ENCODE measurements around the gene FLOT1. TPM values are rescaled to one million over a fixed set of nuclear protein-coding genes. Genes with fewer than 3 reads are reported as not detected.

The FLOT1 gene
- total and polyA plus RNA-seq, 9 of the 15 experiments (the other 6 are each of a cell fraction or from before 2014, with no cell fraction given) = 11.7 to 149 (median 118) TPM

DNA sequence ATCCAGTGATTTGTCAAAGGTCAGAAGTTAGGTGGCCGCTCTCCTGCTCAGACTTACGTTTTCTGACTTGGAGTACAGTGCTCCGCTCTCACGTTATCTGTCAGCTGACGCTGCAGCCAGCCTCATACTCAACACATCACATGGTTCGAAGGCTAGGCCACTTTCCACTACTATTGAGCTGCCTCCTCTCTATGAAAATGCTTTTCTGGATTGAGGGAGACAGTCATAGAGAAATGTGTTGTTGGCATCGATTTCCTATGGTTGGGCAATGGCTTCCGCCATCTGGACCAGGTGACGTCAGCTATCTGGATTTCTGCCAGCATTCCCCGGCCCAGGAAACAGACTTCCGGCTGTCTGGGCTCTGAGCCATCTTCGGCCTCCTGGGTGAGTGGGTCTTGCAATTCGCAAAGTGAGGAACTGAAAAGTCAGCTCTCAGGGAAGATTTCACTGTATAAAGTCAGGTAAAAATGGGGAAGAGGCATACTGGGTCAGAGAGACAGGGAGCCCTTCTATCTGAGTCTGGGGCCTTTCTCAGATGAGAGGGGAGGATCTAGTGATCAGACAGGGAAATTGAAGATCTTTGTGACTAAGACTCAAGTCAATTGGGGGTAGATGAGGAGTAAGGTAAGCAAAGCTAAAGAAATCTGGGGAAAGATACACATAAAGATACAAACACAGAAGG is 39.4 kb upstream of the FLOT1 start (continued):
- no peak for TF ChIP-seq NR2C2 (CRISPR knock-in tag; IDR thresholded peaks at IDR 0.05)
- TF ChIP-seq NR2C2 (tag; IDR thresholded peaks at IDR 0.05) = peak; percentile 90
- TF ChIP-seq UBTF (IDR thresholded peaks at IDR 0.05; ENCODE audit: borderline replicate concordance in 1 of 2, low read depth in 2 of 2, low read length in 2 of 2) = 0 out of 4 replicates have a peak, but pooled peaks of 1 of the 2 experiments have one; percentile 53
- TF ChIP-seq ZKSCAN1 (IDR thresholded peaks at IDR 0.05; ENCODE audit: low read depth, low read length) = peak; percentile 10; the same call in 1 of the 2 replicates
- TF ChIP-seq ELF1 (tag; IDR thresholded peaks at IDR 0.05) = peak; percentile 96
- no peak for TF ChIP-seq TCF7L2 (IDR thresholded peaks at IDR 0.05; ENCODE audit: low read depth, low read length)
- peak; percentile 78 for TF ChIP-seq NUFIP1 (IDR thresholded peaks at IDR 0.05; ENCODE audit: partially characterized antibody)
- TF ChIP-seq ZC3H11A (IDR thresholded peaks at IDR 0.05; ENCODE audit: low read depth, low read length) = no peak
- TF ChIP-seq PKNOX1 (IDR thresholded peaks at IDR 0.05) = peak; percentile 73
- TF ChIP-seq ZNF644 (tag; IDR thresholded peaks at IDR 0.05; ENCODE audit: low read depth) = peak; percentile 90
- no peak for TF ChIP-seq MXI1 (IDR thresholded peaks at IDR 0.05; ENCODE audit: low read depth, low read length)
- TF ChIP-seq LEF1 (IDR thresholded peaks at IDR 0.05) = peak; percentile 82
- 0 out of 2 replicates have a peak, but pooled peaks have one; percentile 52 for TF ChIP-seq HMGXB4 (CRISPR knock-in tag; IDR thresholded peaks at IDR 0.05)
- TF ChIP-seq STAT6 (CRISPR knock-in tag; IDR thresholded peaks at IDR 0.05) = no peak
- no peak for TF ChIP-seq SNAPC5 (CRISPR knock-in tag; IDR thresholded peaks at IDR 0.05)
- peak; percentile 88 for TF ChIP-seq EP300 (IDR thresholded peaks at IDR 0.05; ENCODE audit: low read length)
- TF ChIP-seq ZNF165 (CRISPR knock-in tag; IDR thresholded peaks at IDR 0.05; ENCODE audit: borderline replicate concordance) = peak; percentile 83; the same call in 1 of the 2 replicates
- no peak for TF ChIP-seq ZNF780A (CRISPR knock-in tag; IDR thresholded peaks at IDR 0.05)
